Tibial artery (tissue), 4 donors: ENCODE measurements around the gene ANKAR.

Source experiments
- DNase-seq, 2 donors: peaks; one replicate each; pipeline ENCODE4 v3.0.0-alpha.2; 2019
- H3K27ac ChIP-seq, 2 donors: fragments of 200-600 bp; sonication (generic) in 1 of 2; 1 replicate in 1 of 2; 2 replicates in 1 of 2; pipeline ENCODE4 v1.5.1; 2018 to 2019; ENCODE audit warnings: mild to moderate bottlenecking in 1 of 2
- H3K27me3 ChIP-seq, 2 donors: fragments of 200-600 bp; sonication (generic) in 1 of 2; one replicate each; pipeline versions ENCODE4 v1.5.1 to v1.6.0; 2016 to 2019
- H3K36me3 ChIP-seq, 3 donors: fragments of 200-600 bp; sonication (generic) in 2 of 3; one replicate each; pipeline ENCODE4 v1.5.1; 2016 to 2019; ENCODE audit warnings: mild to moderate bottlenecking in 2 of 3
- H3K4me1 ChIP-seq, 4 donors: fragments of 200-600 bp; sonication (generic) in 2 of 4; 1 replicate in 3 of 4; 2 replicates in 1 of 4; pipeline ENCODE4 v1.5.1; 2016 to 2019
- H3K4me3 ChIP-seq, 2 donors: fragments of 200-600 bp; sonication (generic) in 1 of 2; 1 replicate in 1 of 2; 2 replicates in 1 of 2; pipeline ENCODE4 v1.5.1; 2018 to 2019; ENCODE audit warnings: mild to moderate bottlenecking in 2 of 2
- H3K9me3 ChIP-seq, 3 donors: fragments of 200-600 bp; sonication (generic) in 1 of 3; one replicate each; pipeline ENCODE4 v1.5.1; 2016 to 2019
- CTCF ChIP-seq, 2 experiments: fragments of 200-600 bp in 1 of 2; fragments of 450-650 bp in 1 of 2; IDR thresholded peaks; one replicate each; pipeline ENCODE4 v1.5.1; 2017 to 2019; ENCODE audit warnings: antibody characterized with exemption in 2 of 2, mild to moderate bottlenecking in 1 of 2, moderate library complexity in 1 of 2
- intact Hi-C: fragments of 100-400 bp; cut with DNase I; formaldehyde crosslinking; loops from one replicate; pipeline ENCODE4 v1.15.0; 2023; ENCODE audit warnings: low total_unique reads

The ANKAR gene

GRCh38 chr2:189669913-189670312 is 4.6 kb upstream of the ANKAR start:
- H3K36me3 ChIP-seq, result peaks cover 29 to 60% (median 35%) of the 10 kb centered on the region in 3 donors
- intact Hi-C loops, result loop anchor here (10.0 kb wide), 1 partner anchor 115 kb away; the partner anchor contains the start of genes ORMDL1 and PMS1
- H3K27ac ChIP-seq, result no peak overlapping the region

GRCh38 chr2:189673661-189674373 is 653 bp upstream of the ANKAR start:
- TF ChIP-seq CTCF (IDR thresholded peaks at IDR 0.05), result no peak
- Histone ChIP-seq H3K9me3 (no peaks in the 10 kb centered on the region), H3K27me3 (no peaks in the 10 kb centered on the region), H3K4me1 (peaks cover 0 to 22% (median 3%) of the 10 kb centered on the region in 4 donors), H3K27ac (peak overlapping the region; percentile 96 to 97), H3K4me3 (peak overlapping the region; percentile 65), H3K36me3 (peaks cover 6 to 30% (median 13%) of the 10 kb centered on the region in 3 donors)
- intact Hi-C loops, result no loop called here
- DNase-seq, result no peak

More at GRCh38 chr2:189669913-189670312, 4.6 kb upstream of the ANKAR start:
- peaks cover 0 to 14% (median 3%) of the 10 kb centered on the region in 4 donors for H3K4me1 ChIP-seq
- no peaks in the 10 kb centered on the region for H3K27me3 ChIP-seq
- TF ChIP-seq CTCF (IDR thresholded peaks at IDR 0.05), result no peak
- no peak for DNase-seq
- no peaks in the 10 kb centered on the region for H3K9me3 ChIP-seq
- H3K4me3 ChIP-seq, result no peak overlapping the region

- Histone ChIP-seq H3K4me1 (peaks cover 0 to 22% (median 3%) of the 10 kb centered on the region in 4 donors), H3K9me3 (no peaks in the 10 kb centered on the region), H3K27ac (no peak overlapping the region), H3K4me3 (no peak overlapping the region), H3K36me3 (peaks cover 0 to 9% (median under 1%) of the 10 kb centered on the region in 3 donors), H3K27me3 (no peaks in the 10 kb centered on the region)
- no peak for TF ChIP-seq CTCF (IDR thresholded peaks at IDR 0.05)
- DNase-seq, result no peak
- intact Hi-C loops, result no loop called here
These were observed 2.0 kb downstream of the ANKAR start for GRCh38 chr2:189676471-189676870.

- no peak for DNase-seq
- Histone ChIP-seq H3K27ac (no peak overlapping the region), H3K4me1 (peaks cover 0 to 12% (median 0%) of the 10 kb centered on the region in 4 donors), H3K27me3 (no peaks in the 10 kb centered on the region), H3K4me3 (no peak overlapping the region), H3K9me3 (no peaks in the 10 kb centered on the region), H3K36me3 (no peaks in the 10 kb centered on the region)
- intact Hi-C loops, result no loop called here
- no peak for TF ChIP-seq CTCF (IDR thresholded peaks at IDR 0.05)
These were observed 4.8 kb downstream of the ANKAR start for GRCh38 chr2:189679226-189679625.

GRCh38 chr2:189681203-189681602 is 6.7 kb downstream of the ANKAR start:
- no peak overlapping the region for H3K27ac ChIP-seq
- TF ChIP-seq CTCF (IDR thresholded peaks at IDR 0.05), result no peak
- intact Hi-C loops, result no loop called here

More at GRCh38 chr2:189681203-189681602, 6.7 kb downstream of the ANKAR start:
- Histone ChIP-seq H3K9me3 (no peaks in the 10 kb centered on the region), H3K27me3 (no peaks in the 10 kb centered on the region), H3K4me1 (peaks cover 0 to 10% (median 4%) of the 10 kb centered on the region in 4 donors), H3K36me3 (no peaks in the 10 kb centered on the region), H3K4me3 (no peak overlapping the region)
- no peak for DNase-seq
